Measurements from ENCODE around the gene TSPAN9. TPM values are rescaled to one million over a fixed set of nuclear protein-coding genes. Genes with fewer than 3 reads are reported as not detected.

The TSPAN9 gene
- total and polyA plus RNA-seq, 2 experiments from 2014 or later, result 6.0 to 31.5 TPM

DNA sequence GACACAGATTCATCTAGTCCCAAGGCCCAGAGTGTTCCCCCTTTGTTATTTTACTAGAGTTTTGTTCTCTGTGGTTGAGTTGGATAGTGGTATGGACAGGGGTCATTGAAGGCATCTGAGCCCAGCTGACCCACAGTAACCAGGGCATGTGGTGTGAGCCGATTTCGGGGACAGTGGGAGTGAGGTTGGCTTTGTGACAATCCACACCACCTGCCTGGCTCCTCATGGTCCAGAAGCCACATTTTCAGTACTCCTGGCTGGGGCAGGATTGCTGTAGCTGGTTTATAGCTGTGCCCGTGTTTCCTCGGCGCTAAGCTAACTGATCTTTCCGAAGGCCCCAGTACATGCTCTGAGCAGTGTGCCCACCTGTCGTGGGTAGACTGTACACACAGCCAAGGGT lies 116.0 kb downstream of the TSPAN9 start:
- no peak for DNase-seq (ENCODE audit: low spot score)
- no peak overlapping the region for H3K4me3 ChIP-seq
- peaks cover 5% of the 10 kb centered on the region; the same call in 1 of the 2 replicates for H3K27me3 ChIP-seq (ENCODE audit: insufficient read depth)
- H4K20me1 ChIP-seq (replicated peaks; ENCODE audit: insufficient read depth), result peaks cover 5% of the 10 kb centered on the region; the same call in 1 of the 2 replicates
- no peaks in the 10 kb centered on the region for H3K79me2 ChIP-seq (replicated peaks; ENCODE audit: insufficient read depth)
- H3K9me2 ChIP-seq (ENCODE audit: insufficient read depth), result no peaks in the 10 kb centered on the region
- Mint-ChIP-seq H3K4me1 (peaks cover 30% of the 10 kb centered on the region), H3K4me3 (no peak overlapping the region), H3K9me3 (no peaks in the 10 kb centered on the region), H3K36me3 (ENCODE audit: low read depth) (no peaks in the 10 kb centered on the region), H3K27me3 (ENCODE audit: insufficient read depth, low read depth, poor library complexity) (peaks cover 20% of the 10 kb centered on the region), H3K27ac (no peak overlapping the region)
- no peak overlapping the region for H2AFZ ChIP-seq
- H3K4me2 ChIP-seq, result no peak overlapping the region
- H3F3A ChIP-seq (replicated peaks; ENCODE audit: low read depth), result no peaks in the 10 kb centered on the region
- peaks cover 14% of the 10 kb centered on the region; the same call in 1 of the 2 replicates for H3K4me1 ChIP-seq (ENCODE audit: insufficient read depth)
- no peak for ATAC-seq
- no peak overlapping the region for H3K27ac ChIP-seq (ENCODE audit: low read depth)
- TF ChIP-seq NANOG (IDR thresholded peaks at IDR 0.05; ENCODE audit: borderline replicate concordance) (no peak), EZH2 (IDR thresholded peaks at IDR 0.05; ENCODE audit: low read depth, unreplicated experiment) (no peak), POLR2AphosphoS5 (IDR thresholded peaks at IDR 0.05; ENCODE audit: low read depth) (no peak), JUNB (IDR thresholded peaks at IDR 0.05; ENCODE audit: unreplicated experiment) (no peak), ZNF114 (CRISPR knock-in tag; IDR thresholded peaks at IDR 0.05) (no peak), STAT1 (IDR thresholded peaks at IDR 0.05; ENCODE audit: unreplicated experiment) (no peak), EZH2phosphoT487 (IDR thresholded peaks at IDR 0.05; ENCODE audit: unreplicated experiment) (no peak), CREB1 (CRISPR knock-in tag; IDR thresholded peaks at IDR 0.05; ENCODE audit: low read depth) (no peak), ZNF331 (CRISPR knock-in tag; IDR thresholded peaks at IDR 0.05; ENCODE audit: low read depth) (no peak)
- TF ChIP-seq, protein P1, sequence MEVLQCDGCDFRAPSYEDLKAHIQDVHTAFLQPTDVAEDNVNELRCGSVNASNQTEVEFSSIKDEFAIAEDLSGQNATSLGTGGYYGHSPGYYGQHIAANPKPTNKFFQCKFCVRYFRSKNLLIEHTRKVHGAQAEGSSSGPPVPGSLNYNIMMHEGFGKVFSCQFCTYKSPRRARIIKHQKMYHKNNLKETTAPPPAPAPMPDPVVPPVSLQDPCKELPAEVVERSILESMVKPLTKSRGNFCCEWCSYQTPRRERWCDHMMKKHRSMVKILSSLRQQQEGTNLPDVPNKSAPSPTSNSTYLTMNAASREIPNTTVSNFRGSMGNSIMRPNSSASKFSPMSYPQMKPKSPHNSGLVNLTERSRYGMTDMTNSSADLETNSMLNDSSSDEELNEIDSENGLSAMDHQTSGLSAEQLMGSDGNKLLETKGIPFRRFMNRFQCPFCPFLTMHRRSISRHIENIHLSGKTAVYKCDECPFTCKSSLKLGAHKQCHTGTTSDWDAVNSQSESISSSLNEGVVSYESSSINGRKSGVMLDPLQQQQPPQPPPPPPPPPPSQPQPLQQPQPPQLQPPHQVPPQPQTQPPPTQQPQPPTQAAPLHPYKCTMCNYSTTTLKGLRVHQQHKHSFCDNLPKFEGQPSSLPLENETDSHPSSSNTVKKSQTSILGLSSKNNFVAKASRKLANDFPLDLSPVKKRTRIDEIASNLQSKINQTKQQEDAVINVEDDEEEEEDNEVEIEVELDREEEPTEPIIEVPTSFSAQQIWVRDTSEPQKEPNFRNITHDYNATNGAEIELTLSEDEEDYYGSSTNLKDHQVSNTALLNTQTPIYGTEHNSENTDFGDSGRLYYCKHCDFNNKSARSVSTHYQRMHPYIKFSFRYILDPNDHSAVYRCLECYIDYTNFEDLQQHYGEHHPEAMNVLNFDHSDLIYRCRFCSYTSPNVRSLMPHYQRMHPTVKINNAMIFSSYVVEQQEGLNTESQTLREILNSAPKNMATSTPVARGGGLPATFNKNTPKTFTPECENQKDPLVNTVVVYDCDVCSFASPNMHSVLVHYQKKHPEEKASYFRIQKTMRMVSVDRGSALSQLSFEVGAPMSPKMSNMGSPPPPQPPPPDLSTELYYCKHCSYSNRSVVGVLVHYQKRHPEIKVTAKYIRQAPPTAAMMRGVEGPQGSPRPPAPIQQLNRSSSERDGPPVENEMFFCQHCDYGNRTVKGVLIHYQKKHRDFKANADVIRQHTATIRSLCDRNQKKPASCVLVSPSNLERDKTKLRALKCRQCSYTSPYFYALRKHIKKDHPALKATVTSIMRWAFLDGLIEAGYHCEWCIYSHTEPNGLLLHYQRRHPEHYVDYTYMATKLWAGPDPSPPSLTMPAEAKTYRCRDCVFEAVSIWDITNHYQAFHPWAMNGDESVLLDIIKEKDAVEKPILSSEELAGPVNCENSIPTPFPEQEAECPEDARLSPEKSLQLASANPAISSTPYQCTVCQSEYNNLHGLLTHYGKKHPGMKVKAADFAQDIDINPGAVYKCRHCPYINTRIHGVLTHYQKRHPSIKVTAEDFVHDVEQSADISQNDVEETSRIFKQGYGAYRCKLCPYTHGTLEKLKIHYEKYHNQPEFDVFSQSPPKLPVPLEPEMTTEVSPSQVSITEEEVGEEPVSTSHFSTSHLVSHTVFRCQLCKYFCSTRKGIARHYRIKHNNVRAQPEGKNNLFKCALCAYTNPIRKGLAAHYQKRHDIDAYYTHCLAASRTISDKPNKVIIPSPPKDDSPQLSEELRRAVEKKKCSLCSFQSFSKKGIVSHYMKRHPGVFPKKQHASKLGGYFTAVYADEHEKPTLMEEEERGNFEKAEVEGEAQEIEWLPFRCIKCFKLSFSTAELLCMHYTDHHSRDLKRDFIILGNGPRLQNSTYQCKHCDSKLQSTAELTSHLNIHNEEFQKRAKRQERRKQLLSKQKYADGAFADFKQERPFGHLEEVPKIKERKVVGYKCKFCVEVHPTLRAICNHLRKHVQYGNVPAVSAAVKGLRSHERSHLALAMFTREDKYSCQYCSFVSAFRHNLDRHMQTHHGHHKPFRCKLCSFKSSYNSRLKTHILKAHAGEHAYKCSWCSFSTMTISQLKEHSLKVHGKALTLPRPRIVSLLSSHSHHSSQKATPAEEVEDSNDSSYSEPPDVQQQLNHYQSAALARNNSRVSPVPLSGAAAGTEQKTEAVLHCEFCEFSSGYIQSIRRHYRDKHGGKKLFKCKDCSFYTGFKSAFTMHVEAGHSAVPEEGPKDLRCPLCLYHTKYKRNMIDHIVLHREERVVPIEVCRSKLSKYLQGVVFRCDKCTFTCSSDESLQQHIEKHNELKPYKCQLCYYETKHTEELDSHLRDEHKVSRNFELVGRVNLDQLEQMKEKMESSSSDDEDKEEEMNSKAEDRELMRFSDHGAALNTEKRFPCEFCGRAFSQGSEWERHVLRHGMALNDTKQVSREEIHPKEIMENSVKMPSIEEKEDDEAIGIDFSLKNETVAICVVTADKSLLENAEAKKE (CRISPR knock-in tag; IDR thresholded peaks at IDR 0.05), result no peak
- TF ChIP-seq, protein P2, sequence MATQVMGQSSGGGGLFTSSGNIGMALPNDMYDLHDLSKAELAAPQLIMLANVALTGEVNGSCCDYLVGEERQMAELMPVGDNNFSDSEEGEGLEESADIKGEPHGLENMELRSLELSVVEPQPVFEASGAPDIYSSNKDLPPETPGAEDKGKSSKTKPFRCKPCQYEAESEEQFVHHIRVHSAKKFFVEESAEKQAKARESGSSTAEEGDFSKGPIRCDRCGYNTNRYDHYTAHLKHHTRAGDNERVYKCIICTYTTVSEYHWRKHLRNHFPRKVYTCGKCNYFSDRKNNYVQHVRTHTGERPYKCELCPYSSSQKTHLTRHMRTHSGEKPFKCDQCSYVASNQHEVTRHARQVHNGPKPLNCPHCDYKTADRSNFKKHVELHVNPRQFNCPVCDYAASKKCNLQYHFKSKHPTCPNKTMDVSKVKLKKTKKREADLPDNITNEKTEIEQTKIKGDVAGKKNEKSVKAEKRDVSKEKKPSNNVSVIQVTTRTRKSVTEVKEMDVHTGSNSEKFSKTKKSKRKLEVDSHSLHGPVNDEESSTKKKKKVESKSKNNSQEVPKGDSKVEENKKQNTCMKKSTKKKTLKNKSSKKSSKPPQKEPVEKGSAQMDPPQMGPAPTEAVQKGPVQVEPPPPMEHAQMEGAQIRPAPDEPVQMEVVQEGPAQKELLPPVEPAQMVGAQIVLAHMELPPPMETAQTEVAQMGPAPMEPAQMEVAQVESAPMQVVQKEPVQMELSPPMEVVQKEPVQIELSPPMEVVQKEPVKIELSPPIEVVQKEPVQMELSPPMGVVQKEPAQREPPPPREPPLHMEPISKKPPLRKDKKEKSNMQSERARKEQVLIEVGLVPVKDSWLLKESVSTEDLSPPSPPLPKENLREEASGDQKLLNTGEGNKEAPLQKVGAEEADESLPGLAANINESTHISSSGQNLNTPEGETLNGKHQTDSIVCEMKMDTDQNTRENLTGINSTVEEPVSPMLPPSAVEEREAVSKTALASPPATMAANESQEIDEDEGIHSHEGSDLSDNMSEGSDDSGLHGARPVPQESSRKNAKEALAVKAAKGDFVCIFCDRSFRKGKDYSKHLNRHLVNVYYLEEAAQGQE (IDR thresholded peaks at IDR 0.05; ENCODE audit: unreplicated experiment), result no peak
- H3K36me3 ChIP-seq (ENCODE audit: insufficient read depth), result no peaks in the 10 kb centered on the region
